Measurements from ENCODE around the gene ILF3.

DNA sequence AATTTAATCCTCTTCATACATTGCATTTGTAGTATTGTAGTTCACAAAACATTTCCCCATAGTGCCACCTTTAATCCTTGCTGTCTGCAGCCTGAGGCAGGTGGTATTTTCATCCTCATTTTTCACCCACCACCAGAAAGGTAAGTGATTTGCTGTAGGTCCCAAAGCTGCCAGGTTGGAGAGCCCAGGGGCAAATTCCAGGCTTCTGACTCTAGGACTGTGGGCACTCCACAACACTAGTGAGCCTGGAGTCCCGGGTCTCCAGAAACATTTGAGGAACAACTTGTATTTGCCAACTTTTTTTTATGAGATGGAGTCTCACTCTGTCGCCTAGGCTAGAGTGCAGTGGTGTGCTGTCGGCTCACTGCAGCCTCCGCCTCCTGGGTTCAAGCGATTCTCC lies 6.2 kb downstream of the ILF3 start:
- TF ChIP-seq POLR2A (IDR thresholded peaks at IDR 0.05) = no peak
- TF ChIP-seq, protein P1, sequence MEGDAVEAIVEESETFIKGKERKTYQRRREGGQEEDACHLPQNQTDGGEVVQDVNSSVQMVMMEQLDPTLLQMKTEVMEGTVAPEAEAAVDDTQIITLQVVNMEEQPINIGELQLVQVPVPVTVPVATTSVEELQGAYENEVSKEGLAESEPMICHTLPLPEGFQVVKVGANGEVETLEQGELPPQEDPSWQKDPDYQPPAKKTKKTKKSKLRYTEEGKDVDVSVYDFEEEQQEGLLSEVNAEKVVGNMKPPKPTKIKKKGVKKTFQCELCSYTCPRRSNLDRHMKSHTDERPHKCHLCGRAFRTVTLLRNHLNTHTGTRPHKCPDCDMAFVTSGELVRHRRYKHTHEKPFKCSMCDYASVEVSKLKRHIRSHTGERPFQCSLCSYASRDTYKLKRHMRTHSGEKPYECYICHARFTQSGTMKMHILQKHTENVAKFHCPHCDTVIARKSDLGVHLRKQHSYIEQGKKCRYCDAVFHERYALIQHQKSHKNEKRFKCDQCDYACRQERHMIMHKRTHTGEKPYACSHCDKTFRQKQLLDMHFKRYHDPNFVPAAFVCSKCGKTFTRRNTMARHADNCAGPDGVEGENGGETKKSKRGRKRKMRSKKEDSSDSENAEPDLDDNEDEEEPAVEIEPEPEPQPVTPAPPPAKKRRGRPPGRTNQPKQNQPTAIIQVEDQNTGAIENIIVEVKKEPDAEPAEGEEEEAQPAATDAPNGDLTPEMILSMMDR (IDR thresholded peaks at IDR 0.05) = no peak

All from suprapubic skin (tissue), 3 donors.